Left renal cortex interstitium (tissue), 4 donors: ENCODE measurements around the gene DEFB121. TPM values are rescaled to one million over a fixed set of nuclear protein-coding genes. Genes with fewer than 3 reads are reported as not detected.
"Not testable (repeated sequence)": the region's sequence is repeated elsewhere in the genome, so short reads cannot be mapped to it uniquely, and the experiment has no call there.

Experiments
- DNase-seq, 4 donors: peaks; one replicate each; pipeline ENCODE4 v3.0.0-alpha.2; 2013; ENCODE audit warnings: low read depth in 4 of 4, low spot score in 2 of 4, missing footprints in 1 of 4
- polyA plus RNA-seq, 4 donors: library from polyadenylated mRNA; unstranded; fragments of 120-200 nt; gene quantifications; one replicate each; pipeline ENCODE4 v1.2.1, GENCODE V29; 2013; ENCODE audit not compliant: insufficient read length in 4 of 4

Gene DEFB121
- polyA plus RNA-seq, 4 donors = not detected

GRCh38 chr20:31364272-31364671, 41.7 kb downstream of the DEFB121 start:
- not testable (repeated sequence) for DNase-seq

- no peak for DNase-seq
Observed at GRCh38 chr20:31363295-31363694, 42.7 kb downstream of the DEFB121 start.

GRCh38 chr20:31355981-31356380, 50.0 kb downstream of the DEFB121 start:
- no peak for DNase-seq

Other genes starting within 250 kb of the DEFB121 start
- not detected for gene DEFB115, start 148.6 kb downstream of the DEFB121 start, polyA plus RNA-seq
- gene DEFB116, start 97.6 kb downstream of the DEFB121 start, polyA plus RNA-seq = not detected
- not detected for gene DEFB118, start 37.6 kb downstream of the DEFB121 start, polyA plus RNA-seq
- gene DEFB119, start 15.6 kb downstream of the DEFB121 start, polyA plus RNA-seq = not detected
- gene DEFB123, start 34.4 kb upstream of the DEFB121 start, polyA plus RNA-seq = not detected
- gene DEFB124, start 68.9 kb upstream of the DEFB121 start, polyA plus RNA-seq = under 1 TPM in 2 of 4 donors, not detected in 2; 0.19 to 0.37 TPM
- under 1 TPM; 0.42 to 0.91 (median 0.69) TPM for gene REM1, start 69.1 kb upstream of the DEFB121 start, polyA plus RNA-seq
- 100 to 1,000 TPM; 136 to 161 (median 136) TPM for gene HM13, start 108.2 kb upstream of the DEFB121 start, polyA plus RNA-seq
- 100 to 1,000 TPM; 159 to 263 (median 204) TPM for gene ID1, start 199.1 kb upstream of the DEFB121 start, polyA plus RNA-seq
- 1 to 10 TPM; 1.8 to 3.0 (median 2.4) TPM for gene COX4I2, start 231.7 kb upstream of the DEFB121 start, polyA plus RNA-seq